Prostate gland (tissue), 2 donors: Measurements from ENCODE around the gene PTPRJ.

Experiments used
- CTCF ChIP-seq, 4 experiments: fragments of 200-600 bp in 2 of 4; fragments of 450-650 bp in 2 of 4; sonication (generic) in 2 of 4; IDR thresholded peaks; 1 replicate in 3 of 4; 2 replicates in 1 of 4; pipeline ENCODE4 v1.5.1; 2016 to 2019; ENCODE audit warnings: antibody characterized with exemption in 4 of 4, mild to moderate bottlenecking in 2 of 4, moderate library complexity in 2 of 4
- POLR2A ChIP-seq: fragments of 450-650 bp; IDR thresholded peaks from one replicate; pipeline ENCODE4 v1.6.1; 2016; ENCODE audit warnings: antibody characterized with exemption, mild to moderate bottlenecking

- no peak for TF ChIP-seq CTCF (IDR thresholded peaks at IDR 0.05)
- TF ChIP-seq POLR2A: no peak
These were observed 71.0 kb downstream of the PTPRJ start for GRCh38 chr11:48051217-48051830.
